ENCODE data around the gene FCHSD2.
"Not testable (repeated sequence)": the region's sequence is repeated elsewhere in the genome, so short reads cannot be mapped to it uniquely, and the experiment has no call there.

Gene FCHSD2

GRCh38 chr11:72807021-72807693, 335.0 kb downstream of the FCHSD2 start:
- H3K4me1 ChIP-seq, result no peaks in the 10 kb centered on the region
- H3K4me3 ChIP-seq (ENCODE audit: low read depth, low read length), result no peak overlapping the region
- H3K27me3 ChIP-seq, result no peaks in the 10 kb centered on the region
- H3K9me3 ChIP-seq, result no peaks in the 10 kb centered on the region
- no peak for DNase-seq
- H3K36me3 ChIP-seq, result no peaks in the 10 kb centered on the region
- TF ChIP-seq CTCF (IDR thresholded peaks at IDR 0.05; ENCODE audit: low read depth, low read length), result no peak

DNA sequence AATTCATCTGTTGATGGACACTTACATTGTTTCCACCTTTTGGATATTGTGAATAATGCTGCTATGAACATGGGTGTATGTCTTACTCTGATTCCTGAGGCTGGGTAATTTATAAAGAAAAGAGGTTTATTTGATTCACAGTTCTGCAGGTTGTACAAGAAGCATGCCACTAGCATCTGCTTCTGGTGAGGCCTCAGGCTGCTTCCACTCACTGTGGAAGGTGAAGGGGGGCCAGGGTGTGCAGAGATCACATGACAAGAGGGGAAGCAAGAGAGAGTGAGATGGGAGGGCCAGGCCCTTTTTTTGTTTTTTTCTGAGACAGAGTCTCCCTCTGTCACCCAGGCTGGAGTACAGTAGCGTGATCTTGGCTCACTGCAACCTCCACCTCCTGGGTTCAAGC, 335.7 kb downstream of the FCHSD2 start:
- H3K27me3 ChIP-seq, H3K4me1 ChIP-seq: not testable (repeated sequence)

DNA sequence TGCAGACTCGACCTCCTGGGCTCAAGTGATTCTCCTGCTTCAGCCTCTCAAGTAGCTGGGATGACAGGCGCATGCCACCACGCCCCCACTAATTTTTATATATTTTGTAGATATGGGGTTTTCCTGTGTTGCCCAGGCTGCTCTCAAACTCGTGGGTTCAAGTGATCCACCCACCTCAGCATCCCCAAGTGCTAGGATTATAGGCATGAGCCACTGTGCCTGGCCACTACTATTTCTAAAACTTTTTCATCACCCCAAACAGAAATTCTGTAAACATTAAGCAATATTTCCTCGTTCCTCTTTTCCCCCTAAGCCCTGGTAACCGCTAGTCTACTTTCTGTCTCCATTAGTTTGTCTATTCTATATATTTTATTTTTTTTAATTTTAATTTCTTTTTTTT, 336.9 kb downstream of the FCHSD2 start:
- Histone ChIP-seq H3K9me3 (no peaks in the 10 kb centered on the region), H3K4me3 (ENCODE audit: low read depth, low read length) (no peak overlapping the region), H3K4me1 (no peaks in the 10 kb centered on the region), H3K36me3 (no peaks in the 10 kb centered on the region), H3K27me3 (no peaks in the 10 kb centered on the region)
- DNase-seq, result no peak
- TF ChIP-seq CTCF (IDR thresholded peaks at IDR 0.05; ENCODE audit: low read depth, low read length), result no peak

More for the DNA sequence above, 335.7 kb downstream of the FCHSD2 start:
- not testable (repeated sequence) for H3K36me3 ChIP-seq; DNase-seq; H3K9me3 ChIP-seq; H3K4me3 ChIP-seq (ENCODE audit: low read depth, low read length)

GRCh38 chr11:72802822-72803221, 339.3 kb downstream of the FCHSD2 start:
- TF ChIP-seq CTCF (IDR thresholded peaks at IDR 0.05; ENCODE audit: low read depth, low read length), result no peak
- H3K27me3 ChIP-seq, result no peaks in the 10 kb centered on the region
- H3K4me1 ChIP-seq, result no peaks in the 10 kb centered on the region
- H3K4me3 ChIP-seq (ENCODE audit: low read depth, low read length), result no peak overlapping the region
- DNase-seq, result no peak
- H3K36me3 ChIP-seq, result no peaks in the 10 kb centered on the region
- no peaks in the 10 kb centered on the region for H3K9me3 ChIP-seq

DNA sequence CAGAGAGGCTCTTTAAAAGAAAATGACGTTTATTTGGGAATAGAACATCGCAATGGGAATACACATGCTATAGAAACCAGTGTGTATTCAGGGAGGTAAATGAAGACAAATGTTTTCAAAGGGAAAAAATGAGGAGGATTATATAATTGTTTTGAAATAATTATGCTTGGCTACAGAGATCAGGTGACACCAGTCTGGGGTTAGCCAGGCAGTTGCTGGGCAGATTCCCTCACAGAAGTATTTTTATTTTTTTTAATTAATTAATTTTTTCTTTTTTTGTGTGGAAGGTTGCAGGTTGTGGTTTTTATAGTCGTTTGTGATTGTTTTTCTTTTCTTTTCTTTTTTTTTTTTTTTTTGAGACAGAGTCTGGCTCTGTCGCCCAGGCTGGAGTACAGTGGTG, 342.7 kb downstream of the FCHSD2 start:
- H3K27me3 ChIP-seq, result no peaks in the 10 kb centered on the region
- no peak for DNase-seq
- no peak overlapping the region for H3K4me3 ChIP-seq (ENCODE audit: low read depth, low read length)
- H3K9me3 ChIP-seq, result no peaks in the 10 kb centered on the region
- no peak for TF ChIP-seq CTCF (IDR thresholded peaks at IDR 0.05; ENCODE audit: low read depth, low read length)
- H3K4me1 ChIP-seq, result no peaks in the 10 kb centered on the region
- no peaks in the 10 kb centered on the region for H3K36me3 ChIP-seq

DNA sequence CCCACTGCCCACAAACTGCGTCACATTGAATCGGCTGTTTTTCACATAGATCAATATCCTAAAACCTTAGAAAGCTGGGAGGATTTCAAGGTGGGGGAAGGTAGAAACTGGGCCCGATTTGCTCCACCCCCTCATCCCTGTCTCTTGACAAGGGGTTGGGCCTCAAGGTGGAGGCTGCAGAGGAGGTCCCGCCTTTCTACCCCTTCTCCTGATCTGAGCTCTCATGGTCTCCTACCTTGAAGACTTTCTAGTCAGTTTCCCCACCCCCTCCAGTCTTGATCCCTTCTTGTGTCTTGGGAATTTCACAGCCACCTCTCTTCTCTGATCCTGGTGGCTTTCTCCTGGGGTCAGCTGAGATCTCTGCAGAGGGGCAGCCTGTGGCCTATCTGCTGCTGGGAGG, 343.8 kb downstream of the FCHSD2 start:
- no peak for TF ChIP-seq CTCF (IDR thresholded peaks at IDR 0.05; ENCODE audit: low read depth, low read length)
- Histone ChIP-seq H3K4me3 (ENCODE audit: low read depth, low read length) (no peak overlapping the region), H3K4me1 (no peaks in the 10 kb centered on the region), H3K9me3 (no peaks in the 10 kb centered on the region), H3K27me3 (no peaks in the 10 kb centered on the region), H3K36me3 (no peaks in the 10 kb centered on the region)
- no peak for DNase-seq
